Measurements from ENCODE around the gene TMEM132C.

GRCh38 chr12:128570191-128571065 lies 303.5 kb downstream of the TMEM132C start:
- TF ChIP-seq CTCF (IDR thresholded peaks at IDR 0.05) (no peak), EZH2 (IDR thresholded peaks at IDR 0.05) (no peak)
